OCI-LY7 (cell line): ENCODE results near the gene CCDC92.

Experiments used
- EZH2phosphoT487 ChIP-seq: fragments of 200-600 bp; sonication (generic); IDR thresholded peaks from 2 replicates; pipeline ENCODE4 v1.6.1; 2018; ENCODE audit warnings: low read depth, borderline replicate concordance, mild to moderate bottlenecking, mixed run types, antibody characterized with exemption, low read length, moderate library complexity, mixed read lengths
- TF ChIP-seq, protein P1 (sequence below): fragments of 200-600 bp; sonication (generic); conservative IDR thresholded peaks from 2 replicates; pipeline ENCODE4 v1.5.1; 2014; ENCODE audit warnings: mild to moderate bottlenecking, antibody characterized with exemption, low read length, moderate library complexity, mixed read lengths

DNA sequence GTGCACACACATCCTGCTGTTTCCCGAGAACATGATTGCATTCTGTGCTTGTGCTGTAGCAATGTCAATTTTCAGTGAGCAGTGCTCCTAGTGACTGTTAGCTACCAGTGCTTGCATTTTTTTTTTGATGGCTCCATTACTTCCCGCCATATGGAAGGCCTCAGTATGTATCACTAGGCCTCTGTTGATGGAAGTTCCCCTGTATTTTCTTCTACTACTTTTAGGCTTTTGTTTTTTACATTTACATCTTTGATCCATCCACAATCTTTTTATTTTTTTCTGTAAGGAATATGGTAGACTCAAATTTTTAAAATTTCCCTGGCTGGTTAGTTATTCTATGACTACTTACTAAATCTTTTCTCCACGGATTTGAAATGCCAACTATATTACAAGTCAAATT, 49.5 kb upstream of the CCDC92 start:
- TF ChIP-seq, protein P1, sequence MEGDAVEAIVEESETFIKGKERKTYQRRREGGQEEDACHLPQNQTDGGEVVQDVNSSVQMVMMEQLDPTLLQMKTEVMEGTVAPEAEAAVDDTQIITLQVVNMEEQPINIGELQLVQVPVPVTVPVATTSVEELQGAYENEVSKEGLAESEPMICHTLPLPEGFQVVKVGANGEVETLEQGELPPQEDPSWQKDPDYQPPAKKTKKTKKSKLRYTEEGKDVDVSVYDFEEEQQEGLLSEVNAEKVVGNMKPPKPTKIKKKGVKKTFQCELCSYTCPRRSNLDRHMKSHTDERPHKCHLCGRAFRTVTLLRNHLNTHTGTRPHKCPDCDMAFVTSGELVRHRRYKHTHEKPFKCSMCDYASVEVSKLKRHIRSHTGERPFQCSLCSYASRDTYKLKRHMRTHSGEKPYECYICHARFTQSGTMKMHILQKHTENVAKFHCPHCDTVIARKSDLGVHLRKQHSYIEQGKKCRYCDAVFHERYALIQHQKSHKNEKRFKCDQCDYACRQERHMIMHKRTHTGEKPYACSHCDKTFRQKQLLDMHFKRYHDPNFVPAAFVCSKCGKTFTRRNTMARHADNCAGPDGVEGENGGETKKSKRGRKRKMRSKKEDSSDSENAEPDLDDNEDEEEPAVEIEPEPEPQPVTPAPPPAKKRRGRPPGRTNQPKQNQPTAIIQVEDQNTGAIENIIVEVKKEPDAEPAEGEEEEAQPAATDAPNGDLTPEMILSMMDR = no peak
- TF ChIP-seq EZH2phosphoT487 = no peak
